DOHH2 (cell line): Measurements from ENCODE around the gene CD2AP.

Experiments used
- CTCF ChIP-seq: fragments of 200-600 bp; sonication (generic); IDR thresholded peaks from one replicate; pipeline ENCODE4 v1.5.1; 2014; ENCODE audit warnings: antibody characterized with exemption, mild to moderate bottlenecking, low read depth, low read length; ENCODE audit not compliant: poor library complexity, severe bottlenecking
- EZH2phosphoT487 ChIP-seq: fragments of 200-600 bp; sonication (generic); IDR thresholded peaks from 2 replicates; pipeline ENCODE4 v1.6.1; 2017; ENCODE audit warnings: borderline replicate concordance, mild to moderate bottlenecking, antibody characterized with exemption, low read length, moderate library complexity, mixed read lengths

- no peak for TF ChIP-seq EZH2phosphoT487
- TF ChIP-seq CTCF = no peak
These were observed 144.4 kb downstream of the CD2AP start for GRCh38 chr6:47621838-47622449.
